ENCODE measurements around the gene QSOX2. TPM values are rescaled to one million over a fixed set of nuclear protein-coding genes. Genes with fewer than 3 reads are reported as not detected.

The QSOX2 gene
- total RNA-seq, 1 experiment from 2014 or later = 34.6 TPM

GRCh38 chr9:136244122-136244968 lies 1.3 kb downstream of the QSOX2 start:
- H3K9ac ChIP-seq (ENCODE audit: low read length) = peak overlapping the region; percentile 81
- no peaks in the 10 kb centered on the region for H3K9me3 ChIP-seq (ENCODE audit: control insufficient read depth in 1 of 2, insufficient read depth in 1 of 2, low read depth in 1 of 2, low read length in 2 of 2)
- peak overlapping the region; percentile 76 for H3K27ac ChIP-seq (ENCODE audit: low read depth, low read length)
- no TSS peak for BruUV-seq (replicated peaks)
- peaks cover 0 to 13% of the 10 kb centered on the region in 2 experiments; a peak in 1 of 4 replicates for H3K36me3 ChIP-seq (ENCODE audit: control insufficient read depth in 1 of 2, insufficient read depth in 2 of 2, low read length in 2 of 2)
- ChIA-PET RAD21 (ENCODE audit: low non-redundant PET in 1 of 2, low total read pairs in 2 of 2, uncharacterized antibody in 2 of 2, unreplicated experiment in 2 of 2) (no interaction called here), POLR2A (interaction anchor here (0.5 kb wide), 1 partner anchor 906 kb away, joined by 3 read pairs; no protein-coding TSS in a partner anchor), CTCF (no interaction called here)
- TF ChIP-seq EGR1 (IDR thresholded peaks at IDR 0.05; ENCODE audit: low read depth) = no peak
- no peak for TF ChIP-seq CBX3 (IDR thresholded peaks at IDR 0.05; ENCODE audit: low read depth)
- TF ChIP-seq ZNF274 (IDR thresholded peaks at IDR 0.05; ENCODE audit: low read depth, low read length) = no peak
- TF ChIP-seq ZBTB33 (IDR thresholded peaks at IDR 0.05; ENCODE audit: extremely low read depth, insufficient replicate concordance, low read length) = no peak
- no peak for TF ChIP-seq SIN3A (IDR thresholded peaks at IDR 0.05; ENCODE audit: low read depth)
- TF ChIP-seq CTCF (IDR thresholded peaks at IDR 0.05 in 2 of 3, conservative IDR thresholded peaks at IDR 0.05 in 1 of 3; ENCODE audit: borderline replicate concordance in 1 of 3, insufficient read depth in 1 of 3, low read depth in 2 of 3, low read length in 2 of 3) = no peak
- TF ChIP-seq ZFX (IDR thresholded peaks at IDR 0.05) = no peak
- no peak for TF ChIP-seq RAD21 (IDR thresholded peaks at IDR 0.05; ENCODE audit: low read depth)
- TF ChIP-seq ATF3 (IDR thresholded peaks at IDR 0.05) = no peak
- no peak for TF ChIP-seq EZH2 (IDR thresholded peaks at IDR 0.05)
- TF ChIP-seq EZH2phosphoT487 (IDR thresholded peaks at IDR 0.05; ENCODE audit: borderline replicate concordance) = no peak
- no peak for TF ChIP-seq CEBPB (IDR thresholded peaks at IDR 0.05; ENCODE audit: low read depth)
- no peak for TF ChIP-seq TCF7L2 (IDR thresholded peaks at IDR 0.05; ENCODE audit: borderline replicate concordance, extremely low read depth, insufficient read depth, insufficient read length)
- no peaks in the 10 kb centered on the region for H3K27me3 ChIP-seq (ENCODE audit: insufficient read depth, low read length)
- DNase-seq (ENCODE audit: low read depth, low spot score) (no peak), ATAC-seq (no peak)
- peaks cover 16 to 24% of the 10 kb centered on the region in 2 experiments for H3K4me1 ChIP-seq (ENCODE audit: control insufficient read depth in 1 of 2, insufficient read depth in 2 of 2, low read length in 2 of 2)
- intact Hi-C loops (cut with micrococcal nuclease) = no loop called here
- peak overlapping the region; percentile 69 to 81 for H3K4me3 ChIP-seq (replicated peaks in 1 of 2; ENCODE audit: low read depth in 1 of 2, low read length in 2 of 2)
- peaks cover 61% of the 10 kb centered on the region for H3K79me2 ChIP-seq (ENCODE audit: insufficient read depth, low read length)
- no peak overlapping the region for H2AFZ ChIP-seq (ENCODE audit: low read depth, low read length, poor library complexity, severe bottlenecking)
- H3K9me2 ChIP-seq (ENCODE audit: insufficient read depth) = no peaks in the 10 kb centered on the region
- H4K20me1 ChIP-seq (ENCODE audit: insufficient read depth) = peaks cover 7% of the 10 kb centered on the region; the same call in 1 of the 2 replicates
- peak overlapping the region; percentile 82 for H3K4me2 ChIP-seq (ENCODE audit: low read length)
